H1 (cell line): Measurements from ENCODE around the gene SLCO4C1. TPM values are rescaled to one million over a fixed set of nuclear protein-coding genes. Genes with fewer than 3 reads are reported as not detected.

Source experiments
- CBX5 ChIP-seq: fragments of 300-800, 300-1000 bp; sonication (generic); IDR thresholded peaks from 2 replicates; pipeline ENCODE4 v1.7.1; 2016; ENCODE audit warnings: antibody characterized with exemption, low read length, low read depth
- HDAC2 ChIP-seq, 2 experiments: fragments of 300-600 bp in 1 of 2; sonication (generic) in 1 of 2; IDR thresholded peaks; 2 replicates each; pipeline ENCODE4 v1.6.1; 2011 to 2012; ENCODE audit warnings: low read depth in 2 of 2, low read length in 2 of 2, mild to moderate bottlenecking in 2 of 2, moderate library complexity in 2 of 2, borderline replicate concordance in 1 of 2, inconsistent platforms in 1 of 2
- KDM4A ChIP-seq: IDR thresholded peaks from one replicate; pipeline ENCODE4 v1.7.1; 2012; ENCODE audit warnings: low read depth, mild to moderate bottlenecking, moderate library complexity, low read length, inconsistent platforms; ENCODE audit not compliant: severe bottlenecking
- SP1 ChIP-seq: IDR thresholded peaks from 2 replicates; pipeline ENCODE4 v1.6.1; 2011; ENCODE audit warnings: low read depth, low read length
- SRF ChIP-seq: IDR thresholded peaks from 2 replicates; pipeline ENCODE4 v1.6.1; 2011; ENCODE audit warnings: mild to moderate bottlenecking, low read depth, low read length, moderate library complexity
- polyA plus RNA-seq, 7 experiments: library from polyadenylated mRNA; depleted of rRNA in 3 of 7; stranded (reverse) in 5 of 7; unstranded in 2 of 7; fragments of >200 nt in 5 of 7; fragments of 200-250 nt in 2 of 7; gene quantifications; 1 replicate in 5 of 7; 2 replicates in 1 of 7; 4 replicates in 1 of 7; pipeline versions ENCODE4 v1.2.1 to v1.2.3, GENCODE V29; 2011 to 2013; ENCODE audit warnings: missing spikeins in 2 of 7, mixed read lengths in 2 of 7
- total RNA-seq: library from RNA; stranded (reverse); fragmentation: NEBNext Ultra II Directional; extraction: Animal tissue kit (Norgen Biotek cat#: 25700); gene quantifications from 2 replicates; pipeline ENCODE4 v1.2.1, GENCODE V29; 2021
- TF ChIP-seq, protein P1 (sequence below): fragments of 300-600 bp; sonication (generic); IDR thresholded peaks from 2 replicates; pipeline ENCODE4 v1.7.1; 2012; ENCODE audit warnings: low read length, moderate library complexity, mild to moderate bottlenecking, inconsistent platforms; ENCODE audit not compliant: insufficient replicate concordance

SLCO4C1 gene
- total and polyA plus RNA-seq, 2 of the 8 experiments (the other 6 are each of a cell fraction or from before 2014, with no cell fraction given): 1.3 to 4.9 TPM

DNA sequence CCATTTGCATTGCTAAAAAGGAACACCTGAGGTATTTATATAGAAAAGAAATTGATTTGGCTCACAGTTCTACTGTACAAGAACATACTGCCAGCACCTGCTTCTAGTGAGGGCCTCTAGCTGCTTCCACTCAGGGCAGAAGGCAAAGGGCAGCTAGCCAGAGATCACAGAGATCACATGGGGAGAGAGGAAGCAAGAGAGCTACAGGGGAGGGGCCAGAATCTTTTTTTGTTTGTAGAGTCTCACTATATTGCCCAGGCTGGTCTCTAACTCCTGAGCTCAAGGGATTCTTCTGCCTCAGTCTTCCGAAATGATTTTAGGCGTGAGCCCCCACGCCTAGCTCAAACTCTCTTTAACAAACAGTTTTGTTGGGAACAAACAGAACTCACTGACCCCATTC, 6.1 kb downstream of the SLCO4C1 start (continued):
- TF ChIP-seq, protein P1, sequence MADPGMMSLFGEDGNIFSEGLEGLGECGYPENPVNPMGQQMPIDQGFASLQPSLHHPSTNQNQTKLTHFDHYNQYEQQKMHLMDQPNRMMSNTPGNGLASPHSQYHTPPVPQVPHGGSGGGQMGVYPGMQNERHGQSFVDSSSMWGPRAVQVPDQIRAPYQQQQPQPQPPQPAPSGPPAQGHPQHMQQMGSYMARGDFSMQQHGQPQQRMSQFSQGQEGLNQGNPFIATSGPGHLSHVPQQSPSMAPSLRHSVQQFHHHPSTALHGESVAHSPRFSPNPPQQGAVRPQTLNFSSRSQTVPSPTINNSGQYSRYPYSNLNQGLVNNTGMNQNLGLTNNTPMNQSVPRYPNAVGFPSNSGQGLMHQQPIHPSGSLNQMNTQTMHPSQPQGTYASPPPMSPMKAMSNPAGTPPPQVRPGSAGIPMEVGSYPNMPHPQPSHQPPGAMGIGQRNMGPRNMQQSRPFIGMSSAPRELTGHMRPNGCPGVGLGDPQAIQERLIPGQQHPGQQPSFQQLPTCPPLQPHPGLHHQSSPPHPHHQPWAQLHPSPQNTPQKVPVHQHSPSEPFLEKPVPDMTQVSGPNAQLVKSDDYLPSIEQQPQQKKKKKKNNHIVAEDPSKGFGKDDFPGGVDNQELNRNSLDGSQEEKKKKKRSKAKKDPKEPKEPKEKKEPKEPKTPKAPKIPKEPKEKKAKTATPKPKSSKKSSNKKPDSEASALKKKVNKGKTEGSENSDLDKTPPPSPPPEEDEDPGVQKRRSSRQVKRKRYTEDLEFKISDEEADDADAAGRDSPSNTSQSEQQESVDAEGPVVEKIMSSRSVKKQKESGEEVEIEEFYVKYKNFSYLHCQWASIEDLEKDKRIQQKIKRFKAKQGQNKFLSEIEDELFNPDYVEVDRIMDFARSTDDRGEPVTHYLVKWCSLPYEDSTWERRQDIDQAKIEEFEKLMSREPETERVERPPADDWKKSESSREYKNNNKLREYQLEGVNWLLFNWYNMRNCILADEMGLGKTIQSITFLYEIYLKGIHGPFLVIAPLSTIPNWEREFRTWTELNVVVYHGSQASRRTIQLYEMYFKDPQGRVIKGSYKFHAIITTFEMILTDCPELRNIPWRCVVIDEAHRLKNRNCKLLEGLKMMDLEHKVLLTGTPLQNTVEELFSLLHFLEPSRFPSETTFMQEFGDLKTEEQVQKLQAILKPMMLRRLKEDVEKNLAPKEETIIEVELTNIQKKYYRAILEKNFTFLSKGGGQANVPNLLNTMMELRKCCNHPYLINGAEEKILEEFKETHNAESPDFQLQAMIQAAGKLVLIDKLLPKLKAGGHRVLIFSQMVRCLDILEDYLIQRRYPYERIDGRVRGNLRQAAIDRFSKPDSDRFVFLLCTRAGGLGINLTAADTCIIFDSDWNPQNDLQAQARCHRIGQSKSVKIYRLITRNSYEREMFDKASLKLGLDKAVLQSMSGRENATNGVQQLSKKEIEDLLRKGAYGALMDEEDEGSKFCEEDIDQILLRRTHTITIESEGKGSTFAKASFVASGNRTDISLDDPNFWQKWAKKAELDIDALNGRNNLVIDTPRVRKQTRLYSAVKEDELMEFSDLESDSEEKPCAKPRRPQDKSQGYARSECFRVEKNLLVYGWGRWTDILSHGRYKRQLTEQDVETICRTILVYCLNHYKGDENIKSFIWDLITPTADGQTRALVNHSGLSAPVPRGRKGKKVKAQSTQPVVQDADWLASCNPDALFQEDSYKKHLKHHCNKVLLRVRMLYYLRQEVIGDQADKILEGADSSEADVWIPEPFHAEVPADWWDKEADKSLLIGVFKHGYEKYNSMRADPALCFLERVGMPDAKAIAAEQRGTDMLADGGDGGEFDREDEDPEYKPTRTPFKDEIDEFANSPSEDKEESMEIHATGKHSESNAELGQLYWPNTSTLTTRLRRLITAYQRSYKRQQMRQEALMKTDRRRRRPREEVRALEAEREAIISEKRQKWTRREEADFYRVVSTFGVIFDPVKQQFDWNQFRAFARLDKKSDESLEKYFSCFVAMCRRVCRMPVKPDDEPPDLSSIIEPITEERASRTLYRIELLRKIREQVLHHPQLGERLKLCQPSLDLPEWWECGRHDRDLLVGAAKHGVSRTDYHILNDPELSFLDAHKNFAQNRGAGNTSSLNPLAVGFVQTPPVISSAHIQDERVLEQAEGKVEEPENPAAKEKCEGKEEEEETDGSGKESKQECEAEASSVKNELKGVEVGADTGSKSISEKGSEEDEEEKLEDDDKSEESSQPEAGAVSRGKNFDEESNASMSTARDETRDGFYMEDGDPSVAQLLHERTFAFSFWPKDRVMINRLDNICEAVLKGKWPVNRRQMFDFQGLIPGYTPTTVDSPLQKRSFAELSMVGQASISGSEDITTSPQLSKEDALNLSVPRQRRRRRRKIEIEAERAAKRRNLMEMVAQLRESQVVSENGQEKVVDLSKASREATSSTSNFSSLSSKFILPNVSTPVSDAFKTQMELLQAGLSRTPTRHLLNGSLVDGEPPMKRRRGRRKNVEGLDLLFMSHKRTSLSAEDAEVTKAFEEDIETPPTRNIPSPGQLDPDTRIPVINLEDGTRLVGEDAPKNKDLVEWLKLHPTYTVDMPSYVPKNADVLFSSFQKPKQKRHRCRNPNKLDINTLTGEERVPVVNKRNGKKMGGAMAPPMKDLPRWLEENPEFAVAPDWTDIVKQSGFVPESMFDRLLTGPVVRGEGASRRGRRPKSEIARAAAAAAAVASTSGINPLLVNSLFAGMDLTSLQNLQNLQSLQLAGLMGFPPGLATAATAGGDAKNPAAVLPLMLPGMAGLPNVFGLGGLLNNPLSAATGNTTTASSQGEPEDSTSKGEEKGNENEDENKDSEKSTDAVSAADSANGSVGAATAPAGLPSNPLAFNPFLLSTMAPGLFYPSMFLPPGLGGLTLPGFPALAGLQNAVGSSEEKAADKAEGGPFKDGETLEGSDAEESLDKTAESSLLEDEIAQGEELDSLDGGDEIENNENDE: no peak
- TF ChIP-seq CBX5: no peak
- TF ChIP-seq SRF: no peak
- no peak for TF ChIP-seq KDM4A
- no peak for TF ChIP-seq HDAC2 (IDR thresholded peaks at IDR 0.05; ENCODE audit: borderline replicate concordance in 1 of 2, low read depth in 2 of 2, low read length in 2 of 2)
- no peak for TF ChIP-seq SP1
- TF ChIP-seq, all 59 proteins: peak for 0
